HG03575 (cell line): Measurements from ENCODE around the gene KHDRBS1.
"Not testable (repeated sequence)": the region's sequence is repeated elsewhere in the genome, so short reads cannot be mapped to it uniquely, and the experiment has no call there.

Experiments used
- ATAC-seq: cut with Tn5 transposase; IDR thresholded peaks from one replicate; pipeline ENCODE4 v1.9.1; 2021; ENCODE audit not compliant: unreplicated experiment, insufficient number of reproducible peaks, low FRiP score; ENCODE audit errors: extremely low read depth

The KHDRBS1 gene, protein sequence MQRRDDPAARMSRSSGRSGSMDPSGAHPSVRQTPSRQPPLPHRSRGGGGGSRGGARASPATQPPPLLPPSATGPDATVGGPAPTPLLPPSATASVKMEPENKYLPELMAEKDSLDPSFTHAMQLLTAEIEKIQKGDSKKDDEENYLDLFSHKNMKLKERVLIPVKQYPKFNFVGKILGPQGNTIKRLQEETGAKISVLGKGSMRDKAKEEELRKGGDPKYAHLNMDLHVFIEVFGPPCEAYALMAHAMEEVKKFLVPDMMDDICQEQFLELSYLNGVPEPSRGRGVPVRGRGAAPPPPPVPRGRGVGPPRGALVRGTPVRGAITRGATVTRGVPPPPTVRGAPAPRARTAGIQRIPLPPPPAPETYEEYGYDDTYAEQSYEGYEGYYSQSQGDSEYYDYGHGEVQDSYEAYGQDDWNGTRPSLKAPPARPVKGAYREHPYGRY

GRCh38 chr1:32013386-32014198, at the start of gene KHDRBS1:
Gene KHDRBS1 (plus strand): TSS chr1:32013868. CDS start chr1:32013996, 128 bp downstream.
- ATAC-seq, result peak; percentile 39

DNA sequence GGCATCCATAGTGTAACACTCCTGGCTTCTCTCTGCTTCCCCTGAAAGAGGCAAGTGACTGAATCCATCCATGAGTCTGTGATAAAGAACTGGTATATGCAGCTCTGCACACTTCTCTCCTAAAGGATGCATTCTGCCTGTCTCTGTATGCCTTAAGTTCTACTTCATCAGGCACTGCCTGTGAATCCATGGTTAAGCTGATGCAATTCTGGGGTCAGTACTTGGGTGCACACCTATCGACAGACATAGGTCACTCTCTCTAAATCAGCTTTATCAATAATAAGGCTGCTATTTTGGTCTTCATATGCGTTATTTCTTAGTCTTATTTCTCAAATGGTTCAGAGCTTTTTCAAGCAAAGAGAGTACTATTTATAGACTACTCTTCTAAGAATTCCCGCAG, 42.8 kb upstream of the KHDRBS1 start:
- no peak for ATAC-seq

DNA sequence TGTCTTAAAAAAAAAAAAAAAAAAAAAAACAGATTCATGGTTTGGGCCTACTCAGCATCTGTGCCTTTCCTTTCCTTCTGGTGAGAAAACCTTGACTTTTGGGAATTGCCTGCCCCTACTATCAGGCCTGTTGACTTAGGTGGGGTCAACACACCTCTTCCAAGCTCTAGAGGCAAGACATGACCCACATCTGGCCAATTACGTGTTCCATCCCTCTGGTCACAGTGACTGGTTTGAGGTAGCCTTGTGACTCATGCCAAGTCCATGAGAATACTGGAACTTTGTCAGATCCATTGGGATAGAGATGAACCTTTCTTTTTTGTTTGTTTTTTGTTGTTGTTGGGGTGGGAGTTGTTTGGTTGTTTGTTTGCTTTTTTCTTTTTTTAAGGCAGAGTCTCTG, 37.3 kb upstream of the KHDRBS1 start:
- no peak for ATAC-seq

DNA sequence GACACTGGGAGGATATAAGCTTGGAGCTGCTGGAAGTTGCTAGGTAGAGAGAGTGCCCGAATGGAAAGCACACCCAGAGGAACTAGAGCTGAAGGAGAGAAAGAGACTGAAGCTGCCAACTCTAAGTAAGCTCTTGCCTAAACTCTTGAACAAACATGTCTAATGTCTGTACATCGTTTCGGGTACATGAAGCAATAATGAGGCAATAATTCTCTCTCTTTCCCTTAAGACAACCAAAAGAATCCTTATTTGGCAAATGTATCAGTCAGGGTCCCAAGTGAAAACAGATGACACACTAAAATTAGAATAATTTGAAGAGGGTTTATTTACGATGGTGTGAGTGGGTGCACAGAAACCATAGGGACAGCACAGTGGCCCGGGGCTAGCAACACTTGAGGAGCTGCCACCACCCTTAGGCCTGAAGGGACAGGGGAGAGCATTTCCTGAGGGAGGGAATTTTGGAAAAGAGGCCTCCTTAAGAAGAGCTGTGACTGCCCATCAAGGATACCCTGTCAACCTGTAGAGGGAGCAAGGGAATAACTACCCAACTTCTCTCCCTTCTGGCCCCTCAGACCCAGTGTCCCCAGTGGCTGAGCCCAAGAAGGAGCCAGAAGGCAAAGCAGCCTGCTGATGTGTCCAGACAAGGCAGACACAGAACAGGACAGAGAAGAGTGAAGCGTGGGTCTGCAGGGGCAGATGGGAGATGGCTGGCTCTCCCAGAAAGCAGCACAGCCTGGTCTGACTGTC, 36.1 kb upstream of the KHDRBS1 start:
- no peak for ATAC-seq

DNA sequence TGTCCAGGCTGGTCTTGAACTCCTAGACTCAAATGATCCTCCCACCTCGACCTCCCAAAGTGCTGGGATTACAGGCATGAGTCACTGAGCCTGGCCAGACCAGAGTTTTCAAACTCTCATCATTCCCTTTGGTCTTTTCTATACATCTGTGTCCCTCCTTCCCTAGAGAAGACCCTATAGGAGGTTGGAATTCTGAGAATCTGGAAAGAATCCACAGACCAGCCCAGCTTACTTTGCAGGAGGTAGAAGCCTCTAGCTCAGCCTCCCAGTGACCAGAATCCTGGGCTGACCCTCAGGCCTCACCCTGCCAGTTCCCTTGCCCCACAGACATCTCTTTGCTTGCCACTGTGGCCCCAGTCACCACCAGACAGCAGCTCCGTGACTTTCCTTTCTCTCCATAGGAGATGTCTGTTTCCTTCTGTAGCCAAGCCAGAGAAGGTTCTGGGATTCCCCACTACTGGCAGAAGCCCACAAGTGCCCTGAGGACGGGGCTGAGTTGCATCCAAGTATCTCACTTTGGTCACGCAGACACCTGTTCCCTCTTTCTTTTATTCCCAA, 34.7 kb upstream of the KHDRBS1 start:
- no peak for ATAC-seq

GRCh38 chr1:31980835-31981455, 32.7 kb upstream of the KHDRBS1 start:
- no peak for ATAC-seq

DNA sequence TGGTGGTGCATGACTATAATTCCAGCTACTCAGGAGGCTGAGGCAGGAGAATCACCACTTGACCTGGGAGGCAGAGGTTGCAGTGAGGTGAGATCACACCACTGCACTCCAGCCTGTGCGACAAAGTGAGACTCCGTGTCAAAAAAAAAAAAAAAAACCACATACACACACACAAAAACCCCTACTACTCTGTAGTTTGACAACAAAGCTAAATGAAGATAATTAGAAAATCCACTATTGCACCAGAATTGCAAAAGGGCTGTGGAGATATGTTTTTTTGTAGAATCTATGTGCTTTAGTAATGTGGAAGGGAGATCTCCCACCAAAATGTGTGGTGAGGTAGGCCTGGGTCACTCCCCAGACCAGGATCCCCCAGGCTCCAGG, 32.2 kb upstream of the KHDRBS1 start:
- ATAC-seq, result no peak

GRCh38 chr1:31981972-31982371, 31.7 kb upstream of the KHDRBS1 start:
- ATAC-seq, result no peak

DNA sequence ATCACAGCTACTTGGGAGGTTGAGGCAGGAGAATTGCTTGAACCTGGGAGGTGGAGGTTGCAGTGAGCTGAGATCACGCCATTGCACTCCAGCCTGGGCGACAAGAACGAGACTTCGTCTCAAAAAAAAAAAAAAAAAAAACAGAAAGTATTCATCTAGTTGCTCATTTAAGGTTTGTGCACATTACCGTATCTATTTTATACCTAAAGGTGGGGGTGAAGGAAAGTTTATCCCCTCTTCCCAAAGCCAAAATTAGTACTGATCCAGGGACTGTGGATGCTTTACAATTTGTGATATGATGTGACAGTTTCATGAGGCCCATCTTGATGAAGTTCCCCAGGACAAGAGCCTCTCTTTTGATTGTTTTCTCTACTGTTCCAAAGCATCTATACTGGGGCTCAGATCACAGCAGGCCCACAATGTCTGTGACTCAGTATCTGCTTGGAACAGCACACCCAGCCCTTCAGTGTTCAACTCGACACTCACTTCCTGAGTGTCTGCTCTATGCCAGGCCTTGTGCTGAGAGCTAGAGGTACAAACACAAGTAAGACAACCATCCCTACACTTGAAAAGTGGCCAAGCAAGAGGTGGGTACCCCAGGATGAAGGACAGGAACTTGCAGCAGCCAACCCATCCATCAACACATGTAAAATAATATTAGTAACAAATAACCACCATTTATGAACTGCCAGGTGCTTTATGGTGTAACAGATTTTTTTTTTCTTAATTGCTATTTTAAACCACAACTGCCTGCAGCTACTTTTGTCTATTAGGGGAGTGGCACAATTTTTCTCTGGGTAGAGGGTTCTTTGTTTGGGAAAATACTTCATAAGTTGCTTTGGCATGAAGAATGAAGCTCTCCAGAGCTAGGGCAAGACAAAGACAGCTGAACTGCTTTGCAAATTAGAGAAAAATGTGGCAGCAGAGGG, 29.0 kb upstream of the KHDRBS1 start:
- no peak for ATAC-seq

DNA sequence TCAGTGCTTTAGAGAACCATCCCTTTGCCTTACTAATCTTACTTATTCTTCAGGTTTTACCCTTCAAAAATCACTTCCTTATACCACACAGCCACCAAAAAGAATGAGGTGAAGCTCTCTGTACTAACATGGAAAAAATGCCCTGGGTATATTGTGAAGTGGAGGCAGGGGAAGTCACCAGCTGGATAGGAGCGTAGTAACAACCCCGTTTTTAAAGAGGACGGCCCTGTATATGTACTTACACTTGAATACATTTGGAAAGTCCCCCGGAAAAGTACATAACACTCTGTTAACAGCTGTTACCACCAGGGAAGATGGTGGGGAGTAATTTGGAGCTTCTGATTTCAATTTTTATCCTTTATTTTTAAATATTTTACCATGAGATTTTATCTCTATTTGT, 28.2 kb upstream of the KHDRBS1 start:
- ATAC-seq, result no peak

DNA sequence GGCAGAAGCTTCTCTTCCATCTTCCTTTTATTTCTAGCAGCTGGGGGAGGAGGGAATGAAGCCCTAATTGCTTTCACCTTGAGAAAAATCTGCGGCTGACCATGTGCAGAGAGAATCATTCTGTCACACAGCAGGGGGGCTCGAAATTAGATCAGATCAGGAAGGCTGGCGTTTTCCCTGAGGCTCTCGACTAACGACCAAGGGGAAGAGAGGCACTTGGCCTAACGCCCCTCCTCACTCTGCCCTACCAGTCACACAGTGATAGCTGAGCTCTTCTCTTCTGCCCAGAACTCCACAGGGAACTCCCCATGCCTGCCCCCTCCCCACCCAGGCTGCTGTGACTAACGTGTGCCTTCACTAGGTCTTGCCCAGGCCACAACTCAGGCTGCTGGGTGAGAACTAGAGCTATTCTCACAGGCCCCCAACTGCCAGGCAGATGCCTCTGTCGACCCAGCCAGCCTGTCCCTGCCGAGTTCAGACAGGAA, 26.5 kb upstream of the KHDRBS1 start:
- ATAC-seq, result no peak

DNA sequence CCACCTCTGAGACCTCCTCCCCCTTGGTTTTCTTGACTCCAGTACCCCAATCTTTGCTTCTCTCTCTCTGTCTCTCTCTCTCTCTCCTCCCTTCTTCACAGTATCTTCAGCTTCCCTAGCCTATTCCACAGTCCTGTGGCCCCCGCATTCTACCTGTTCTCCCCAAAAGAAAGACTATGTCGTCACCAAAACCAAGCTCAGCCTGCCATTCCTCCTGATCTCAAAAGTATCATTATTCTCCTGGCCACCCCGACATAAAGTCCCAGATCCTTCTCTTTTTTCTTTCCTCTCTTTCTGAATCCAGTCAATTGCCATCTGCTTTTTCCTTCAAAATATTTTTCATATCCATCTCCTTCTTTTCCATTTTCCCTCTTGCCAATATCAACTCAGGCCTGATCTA, 23.7 kb upstream of the KHDRBS1 start:
- ATAC-seq, result no peak

DNA sequence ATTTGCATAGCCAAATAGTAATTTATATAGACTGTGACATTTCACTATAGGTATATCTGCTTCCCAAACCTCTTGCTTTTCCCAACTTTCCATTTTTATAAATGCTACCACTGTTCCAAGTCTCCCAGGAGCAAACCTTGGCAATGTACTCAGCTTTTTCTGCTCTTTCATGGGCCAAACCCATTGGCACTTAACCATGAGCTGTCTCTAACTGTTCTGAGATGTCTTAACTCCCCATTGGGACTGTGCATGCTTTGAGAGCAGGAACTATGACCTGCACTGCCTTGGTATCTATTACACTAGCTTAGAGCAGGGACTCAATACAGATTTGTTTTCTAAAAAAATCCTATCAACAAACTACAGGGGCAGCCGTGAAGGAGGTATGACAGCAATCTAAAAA, 22.5 kb upstream of the KHDRBS1 start:
- ATAC-seq, result no peak

GRCh38 chr1:31995263-31995662, 18.4 kb upstream of the KHDRBS1 start:
- no peak for ATAC-seq

- not testable (repeated sequence) for ATAC-seq
Measured at GRCh38 chr1:31996121-31996520, 17.5 kb upstream of the KHDRBS1 start.

DNA sequence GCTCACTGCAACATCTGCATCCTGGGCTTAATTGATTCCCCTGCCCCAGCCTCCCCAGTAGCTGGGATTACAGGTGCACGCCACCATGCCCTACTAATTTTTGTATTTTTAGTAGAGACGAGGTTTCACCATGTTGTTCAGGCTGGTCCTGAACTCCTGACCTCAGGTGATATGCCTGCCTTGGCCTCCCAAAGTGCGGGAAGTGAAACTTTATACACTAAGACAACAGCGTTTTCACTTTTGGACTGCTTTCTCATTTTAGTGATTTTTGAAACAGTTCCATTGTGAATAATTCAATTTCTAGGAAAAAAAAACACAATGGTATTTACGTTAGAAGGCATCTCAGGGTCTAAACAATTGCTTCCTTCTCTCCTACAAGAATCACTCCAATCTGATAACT, 11.8 kb upstream of the KHDRBS1 start:
- no peak for ATAC-seq

- ATAC-seq, result not testable (repeated sequence)
Measured at GRCh38 chr1:32002285-32002684, 11.4 kb upstream of the KHDRBS1 start.

DNA sequence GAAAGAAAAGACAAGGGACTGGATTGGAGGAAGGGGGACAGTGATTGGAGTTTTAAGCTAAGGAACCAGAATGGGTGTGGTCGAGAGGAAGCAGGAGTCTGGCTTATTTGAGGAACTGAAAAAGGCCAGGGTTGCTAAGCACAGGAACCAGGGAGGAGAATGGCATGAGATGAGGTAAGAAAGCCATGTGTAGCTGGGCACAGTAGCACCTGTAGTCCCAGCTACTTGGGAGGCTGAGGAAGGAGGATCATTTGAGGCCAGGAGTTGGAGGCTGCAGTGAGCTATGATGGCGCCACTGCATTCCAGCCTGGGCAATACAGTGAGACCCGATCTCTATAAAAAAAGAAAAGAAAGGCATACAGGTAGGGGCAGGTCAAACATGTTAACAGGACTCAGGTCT, 8.1 kb upstream of the KHDRBS1 start:
- ATAC-seq, result no peak
